Measurements from ENCODE around the gene SYNDIG1.

SYNDIG1 gene

GRCh38 chr20:24446811-24447210 lies 22.6 kb upstream of the SYNDIG1 start:
- DNase-seq (ENCODE audit: low read depth, low spot score) = no peak

GRCh38 chr20:24448170-24448569 lies 21.3 kb upstream of the SYNDIG1 start:
- DNase-seq (ENCODE audit: low read depth, low spot score) = no peak

GRCh38 chr20:24449026-24449720 lies 20.3 kb upstream of the SYNDIG1 start:
- no peak for DNase-seq (ENCODE audit: low read depth, low spot score)

- no peak for DNase-seq (ENCODE audit: low read depth, low spot score)
Measured at GRCh38 chr20:24450177-24450576, 19.3 kb upstream of the SYNDIG1 start.

GRCh38 chr20:24450624-24451376 lies 18.6 kb upstream of the SYNDIG1 start:
- DNase-seq (ENCODE audit: low read depth, low spot score) = no peak

- no peak for DNase-seq (ENCODE audit: low read depth, low spot score)
Measured at GRCh38 chr20:24451428-24451827, 18.0 kb upstream of the SYNDIG1 start.

- DNase-seq (ENCODE audit: low read depth, low spot score) = no peak
Measured at GRCh38 chr20:24452016-24452415, 17.4 kb upstream of the SYNDIG1 start.

- no peak for DNase-seq (ENCODE audit: low read depth, low spot score)
Measured at GRCh38 chr20:24452498-24453127, 16.8 kb upstream of the SYNDIG1 start.

- DNase-seq (ENCODE audit: low read depth, low spot score) = no peak
Measured at GRCh38 chr20:24453869-24454268, 15.6 kb upstream of the SYNDIG1 start.

- no peak for DNase-seq (ENCODE audit: low read depth, low spot score)
Measured at GRCh38 chr20:24455081-24455480, 14.3 kb upstream of the SYNDIG1 start.

- DNase-seq (ENCODE audit: low read depth, low spot score) = no peak
Measured at GRCh38 chr20:24456398-24456781, 13.0 kb upstream of the SYNDIG1 start.

- DNase-seq (ENCODE audit: low read depth, low spot score) = no peak
Measured at GRCh38 chr20:24458436-24458835, 11.0 kb upstream of the SYNDIG1 start.

GRCh38 chr20:24459733-24460132 lies 9.7 kb upstream of the SYNDIG1 start:
- DNase-seq (ENCODE audit: low read depth, low spot score) = no peak

GRCh38 chr20:24460712-24461111 lies 8.7 kb upstream of the SYNDIG1 start:
- DNase-seq (ENCODE audit: low read depth, low spot score) = no peak

GRCh38 chr20:24461848-24462247 lies 7.6 kb upstream of the SYNDIG1 start:
- DNase-seq (ENCODE audit: low read depth, low spot score) = no peak

- no peak for DNase-seq (ENCODE audit: low read depth, low spot score)
Measured at GRCh38 chr20:24462460-24463010, 6.9 kb upstream of the SYNDIG1 start.

- DNase-seq (ENCODE audit: low read depth, low spot score) = no peak
Measured at GRCh38 chr20:24465159-24465558, 4.3 kb upstream of the SYNDIG1 start.

- no peak for DNase-seq (ENCODE audit: low read depth, low spot score)
Measured at GRCh38 chr20:24465730-24466129, 3.7 kb upstream of the SYNDIG1 start.

- no peak for DNase-seq (ENCODE audit: low read depth, low spot score)
Measured at GRCh38 chr20:24468401-24469115, 871 bp upstream of the SYNDIG1 start.

GRCh38 chr20:24469894-24470745 lies 691 bp downstream of the SYNDIG1 start:
- DNase-seq (ENCODE audit: low read depth, low spot score) = no peak
